Neural progenitor cell (in vitro differentiated cells): ENCODE measurements around the gene SEMA4D. TPM values are rescaled to one million over a fixed set of nuclear protein-coding genes. Genes with fewer than 3 reads are reported as not detected.

ENCODE experiments used
- DNase-seq: peaks from one replicate; pipeline ENCODE4 v3.0.0-alpha.2; 2016; ENCODE audit warnings: low spot score
- H2AFZ ChIP-seq: fragments of 200-600 bp; sonication (generic); replicated peaks from 2 replicates; pipeline ENCODE4 v1.6.1; 2016; ENCODE audit warnings: antibody characterized with exemption
- H3F3A ChIP-seq: fragments of 200-600 bp; sonication (generic); 2 replicates; pipeline ENCODE4 v1.6.1; 2016; ENCODE audit warnings: antibody characterized with exemption, low read depth
- H3K27ac ChIP-seq: fragments of 200-600 bp; sonication (generic); 2 replicates; pipeline ENCODE4 v1.5.1; 2016; ENCODE audit warnings: mild to moderate bottlenecking
- H3K27me3 ChIP-seq: fragments of 200-600 bp; sonication (generic); 2 replicates; pipeline ENCODE4 v1.6.1; 2016; ENCODE audit warnings: mild to moderate bottlenecking, moderate library complexity
- H3K36me3 ChIP-seq: fragments of 200-600 bp; sonication (generic); 2 replicates; pipeline ENCODE4 v1.5.1; 2016
- H3K4me1 ChIP-seq: fragments of 200-600 bp; sonication (generic); 2 replicates; pipeline ENCODE4 v1.6.1; 2016; ENCODE audit warnings: mixed run types
- H3K4me2 ChIP-seq: fragments of 200-600 bp; sonication (generic); 2 replicates; pipeline ENCODE4 v1.6.1; 2016
- H3K4me3 ChIP-seq: fragments of 200-600 bp; sonication (generic); 2 replicates; pipeline ENCODE4 v1.5.1; 2016
- H3K79me2 ChIP-seq: fragments of 200-600 bp; sonication (generic); 2 replicates; pipeline ENCODE4 v1.6.1; 2016; ENCODE audit warnings: low read depth
- H3K9ac ChIP-seq: fragments of 200-600 bp; sonication (generic); 2 replicates; pipeline ENCODE4 v1.6.1; 2016
- H3K9me3 ChIP-seq: fragments of 200-600 bp; sonication (generic); 2 replicates; pipeline ENCODE4 v1.5.1; 2016; ENCODE audit warnings: low read depth
- H4K20me1 ChIP-seq: fragments of 200-600 bp; sonication (generic); 2 replicates; pipeline ENCODE4 v1.6.1; 2016; ENCODE audit warnings: low read depth
- H3K27ac Mint-ChIP-seq: 3 replicates; pipeline ENCODE4 v1.8.0; 2021; ENCODE audit warnings: mixed read lengths
- H3K27me3 Mint-ChIP-seq: 2 replicates; pipeline ENCODE4 v1.8.0; 2022; ENCODE audit warnings: low read depth, mild to moderate bottlenecking, inconsistent platforms, moderate library complexity, mixed read lengths; ENCODE audit not compliant: insufficient read depth
- H3K36me3 Mint-ChIP-seq: 3 replicates; pipeline ENCODE4 v1.8.0; 2021; ENCODE audit warnings: mixed read lengths
- H3K4me1 Mint-ChIP-seq: 3 replicates; pipeline ENCODE4 v1.8.0; 2021; ENCODE audit warnings: mixed read lengths
- H3K4me3 Mint-ChIP-seq: 3 replicates; pipeline ENCODE4 v1.8.0; 2021; ENCODE audit warnings: mild to moderate bottlenecking, moderate library complexity, mixed read lengths
- H3K9me3 Mint-ChIP-seq: 3 replicates; pipeline ENCODE4 v1.8.0; 2020; ENCODE audit warnings: mixed read lengths
- CTCF ChIP-seq: fragments of 200-600 bp; sonication (generic); IDR thresholded peaks from 2 replicates; pipeline ENCODE4 v1.5.1; 2017; ENCODE audit warnings: antibody characterized with exemption, mild to moderate bottlenecking
- EZH2 ChIP-seq: fragments of 200-600 bp; sonication (generic); IDR thresholded peaks from 2 replicates; pipeline ENCODE4 v1.6.1; 2017; ENCODE audit warnings: antibody characterized with exemption, mild to moderate bottlenecking, moderate library complexity
- EZH2phosphoT487 ChIP-seq: fragments of 200-600 bp; sonication (generic); IDR thresholded peaks from 2 replicates; pipeline ENCODE4 v1.6.1; 2017; ENCODE audit warnings: antibody characterized with exemption
- total RNA-seq: library from RNA; depleted of rRNA; stranded (reverse); fragments of >200 nt; gene quantifications from 2 replicates; pipeline ENCODE4 v1.2.3, GENCODE V29; 2015; ENCODE audit warnings: low replicate concordance

SEMA4D gene
- total RNA-seq, 1 donor from 2014 or later, result 19.1 TPM

- no peaks in the 10 kb centered on the region for H3K4me1 ChIP-seq
- H3K9ac ChIP-seq, result no peak overlapping the region
- no peaks in the 10 kb centered on the region for H3K36me3 ChIP-seq
- Mint-ChIP-seq H3K4me3 (no peak overlapping the region), H3K9me3 (peaks cover 12% of the 10 kb centered on the region), H3K27ac (no peak overlapping the region), H3K4me1 (no peaks in the 10 kb centered on the region), H3K36me3 (no peaks in the 10 kb centered on the region), H3K27me3 (peaks cover 3% of the 10 kb centered on the region)
- H4K20me1 ChIP-seq, result no peaks in the 10 kb centered on the region
- H3K27me3 ChIP-seq, result no peaks in the 10 kb centered on the region
- no peak overlapping the region for H2AFZ ChIP-seq
- H3K4me3 ChIP-seq, result no peak overlapping the region
- H3K9me3 ChIP-seq, result peaks cover 6% of the 10 kb centered on the region
- no peak overlapping the region for H3K27ac ChIP-seq
- H3K79me2 ChIP-seq, result no peaks in the 10 kb centered on the region
- no peak for TF ChIP-seq EZH2
- no peak for TF ChIP-seq EZH2phosphoT487
- no peak for TF ChIP-seq CTCF
- no peaks in the 10 kb centered on the region for H3F3A ChIP-seq
- H3K4me2 ChIP-seq, result no peak overlapping the region
- DNase-seq, result no peak
Measured at GRCh38 chr9:89543621-89544278, 45.8 kb upstream of the SEMA4D start.

DNA sequence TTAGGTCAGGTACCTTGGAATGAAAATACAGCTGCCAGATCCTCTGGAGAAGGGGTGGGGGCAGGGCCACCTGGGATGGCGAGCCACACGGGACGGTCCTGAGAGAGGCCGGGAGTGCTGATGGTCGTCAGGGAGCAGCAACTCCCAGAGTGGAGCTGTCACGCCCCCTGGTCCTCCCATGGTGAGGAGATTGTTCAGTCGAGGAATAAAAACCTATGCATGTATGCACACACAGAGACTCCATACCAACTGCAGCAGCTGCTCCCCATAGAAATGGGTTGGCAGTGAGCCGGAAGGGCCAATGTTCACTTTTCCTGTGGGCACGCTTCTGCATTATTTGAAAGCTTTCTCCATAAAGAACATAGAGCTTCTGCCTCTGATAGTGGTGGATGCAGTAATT lies 45.2 kb upstream of the SEMA4D start:
- peaks cover 3% of the 10 kb centered on the region for H3K27me3 Mint-ChIP-seq
- H3K4me3 Mint-ChIP-seq, result no peak overlapping the region
- TF ChIP-seq CTCF (no peak), EZH2phosphoT487 (no peak), EZH2 (no peak)
- Histone ChIP-seq H3K4me1 (no peaks in the 10 kb centered on the region), H3K4me3 (no peak overlapping the region), H3K27me3 (no peaks in the 10 kb centered on the region), H3K9me3 (peaks cover 6% of the 10 kb centered on the region), H3K36me3 (no peaks in the 10 kb centered on the region), H4K20me1 (no peaks in the 10 kb centered on the region), H3K79me2 (no peaks in the 10 kb centered on the region), H3K4me2 (no peak overlapping the region), H3F3A (no peaks in the 10 kb centered on the region), H2AFZ (no peak overlapping the region), H3K27ac (no peak overlapping the region), H3K9ac (no peak overlapping the region)
- no peak for DNase-seq
- no peak overlapping the region for H3K27ac Mint-ChIP-seq
- H3K36me3 Mint-ChIP-seq, result no peaks in the 10 kb centered on the region
- H3K9me3 Mint-ChIP-seq, result peaks cover 12% of the 10 kb centered on the region
- H3K4me1 Mint-ChIP-seq, result no peaks in the 10 kb centered on the region

DNA sequence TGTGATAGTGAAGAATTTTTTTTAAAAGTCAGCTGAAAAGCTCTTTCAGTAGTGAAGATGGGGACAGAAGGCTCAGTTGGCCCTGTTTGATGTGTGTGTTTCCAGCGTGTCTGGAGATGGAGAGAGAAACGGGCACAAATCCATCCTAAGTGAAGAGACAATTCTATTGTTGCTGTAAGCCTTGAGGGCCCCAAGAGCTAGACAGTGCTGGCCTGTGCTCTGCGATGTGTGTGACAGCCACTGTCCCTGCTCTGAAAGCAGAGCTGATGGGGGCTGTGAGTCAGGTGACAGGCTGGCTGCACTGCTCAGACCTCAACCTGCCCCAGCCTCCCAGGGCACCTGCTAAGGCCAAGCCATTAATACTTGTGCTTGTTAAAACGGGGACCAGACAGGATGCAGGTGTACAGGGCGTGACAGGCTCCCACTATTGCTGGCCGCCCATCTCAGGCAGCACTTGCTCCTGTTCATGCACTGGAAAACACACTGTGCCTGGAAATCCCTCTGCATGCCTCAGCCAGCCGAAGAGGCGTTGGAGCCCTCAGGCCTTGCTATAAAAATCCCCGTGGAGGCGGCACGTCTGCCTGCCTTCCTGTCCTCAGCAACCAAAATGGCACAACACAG lies 44.6 kb upstream of the SEMA4D start:
- Mint-ChIP-seq H3K4me3 (no peak overlapping the region), H3K36me3 (no peaks in the 10 kb centered on the region), H3K27me3 (peaks cover 3% of the 10 kb centered on the region), H3K27ac (peak overlapping the region; percentile 18), H3K9me3 (peaks cover 12% of the 10 kb centered on the region), H3K4me1 (no peaks in the 10 kb centered on the region)
- no peaks in the 10 kb centered on the region for H3K79me2 ChIP-seq
- no peak overlapping the region for H3K9ac ChIP-seq
- H3K36me3 ChIP-seq, result no peaks in the 10 kb centered on the region
- H3K4me3 ChIP-seq, result no peak overlapping the region
- DNase-seq, result no peak
- no peak overlapping the region for H2AFZ ChIP-seq
- peaks cover 6% of the 10 kb centered on the region for H3K9me3 ChIP-seq
- no peak for TF ChIP-seq EZH2phosphoT487
- TF ChIP-seq EZH2, result no peak
- TF ChIP-seq CTCF, result no peak
- no peaks in the 10 kb centered on the region for H4K20me1 ChIP-seq
- H3F3A ChIP-seq, result no peaks in the 10 kb centered on the region
- H3K27ac ChIP-seq, result no peak overlapping the region
- no peaks in the 10 kb centered on the region for H3K4me1 ChIP-seq
- no peaks in the 10 kb centered on the region for H3K27me3 ChIP-seq
- no peak overlapping the region for H3K4me2 ChIP-seq
